DND-41 (cell line): Measurements from ENCODE around the gene VPS37C.

Source experiments
- CTCF ChIP-seq: IDR thresholded peaks from 2 replicates; pipeline ENCODE4 v1.5.1; 2012; ENCODE audit warnings: borderline replicate concordance, low read length, moderate library complexity, mild to moderate bottlenecking; ENCODE audit not compliant: poor library complexity, severe bottlenecking; ENCODE audit errors: extremely low read depth
- EZH2 ChIP-seq: IDR thresholded peaks from 3 replicates; pipeline ENCODE4 v1.6.1; 2012; ENCODE audit warnings: borderline replicate concordance, low read depth, mild to moderate bottlenecking, moderate library complexity, low read length, inconsistent platforms; ENCODE audit not compliant: severe bottlenecking

GRCh38 chr11:61120099-61120705, 41.0 kb downstream of the VPS37C start:
- no peak for TF ChIP-seq CTCF
- TF ChIP-seq EZH2, result no peak
